Naive thymus-derived CD4-positive, alpha-beta T cell (primary cell): ENCODE measurements around the gene TMPRSS4. TPM values are rescaled to one million over a fixed set of nuclear protein-coding genes. Genes with fewer than 3 reads are reported as not detected.
A peak's percentile ranks its signal among the peaks of the same experiment; 100 is the strongest.

Source experiments
- ATAC-seq: fragments of 150-1000 bp; cut with Tn5 transposase; 2 replicates; pipeline ENCODE4 v1.10.0; 2021; ENCODE audit warnings: mild to moderate bottlenecking, moderate library complexity
- CTCF ChIA-PET: fragments of 350-600 bp; sonication (Branson Sonifier 250); formaldehyde crosslinking; loops from one replicate; lab custom pipeline; 2021; ENCODE audit warnings: antibody characterized with exemption; lab: Charles Lee
- POLR2A ChIA-PET: fragments of 350-600 bp; sonication (Branson Sonifier 250); formaldehyde crosslinking; loops from one replicate; lab custom pipeline; 2021; ENCODE audit warnings: antibody characterized with exemption, inconsistent platforms; lab: Charles Lee
- DNase-seq, 9 donors: peaks; one replicate each; pipeline versions ENCODE4 v3.0.0 to v3.0.0-alpha.2; 2020 to 2022; ENCODE audit warnings: mixed read lengths in 1 of 9
- H3K27ac ChIP-seq: one replicate; pipeline ENCODE4 v1.7.0; 2013; ENCODE audit warnings: mild to moderate bottlenecking, low read depth, low read length, moderate library complexity
- H3K27me3 ChIP-seq, 2 donors: one replicate each; pipeline ENCODE4 v1.7.0; 2013; ENCODE audit warnings: low read length in 2 of 2, mild to moderate bottlenecking in 2 of 2, moderate library complexity in 2 of 2; ENCODE audit not compliant: control insufficient read depth in 2 of 2, insufficient read depth in 2 of 2
- H3K36me3 ChIP-seq, 3 experiments: 1 replicate in 2 of 3; 2 replicates in 1 of 3; pipeline ENCODE4 v1.7.0; 2013; ENCODE audit warnings: low read length in 3 of 3, mild to moderate bottlenecking in 3 of 3, moderate library complexity in 1 of 3; ENCODE audit not compliant: insufficient read depth in 3 of 3, control insufficient read depth in 2 of 3
- H3K4me1 ChIP-seq, 2 donors: one replicate each; pipeline ENCODE4 v1.7.0; 2013; ENCODE audit warnings: low read length in 2 of 2, mild to moderate bottlenecking in 2 of 2, moderate library complexity in 1 of 2; ENCODE audit not compliant: control insufficient read depth in 2 of 2, insufficient read depth in 2 of 2
- H3K4me3 ChIP-seq: 2 replicates; pipeline ENCODE4 v1.7.0; 2013; ENCODE audit warnings: mild to moderate bottlenecking, low read length
- H3K9me3 ChIP-seq, 3 experiments: 1 replicate in 2 of 3; 2 replicates in 1 of 3; pipeline ENCODE4 v1.7.0; 2013; ENCODE audit warnings: low read length in 3 of 3; ENCODE audit not compliant: control insufficient read depth in 2 of 3
- H3K27ac Mint-ChIP-seq, 9 donors: one replicate each; pipeline ENCODE4 v1.8.0; 2020 to 2022; ENCODE audit warnings: mixed read lengths in 9 of 9, mild to moderate bottlenecking in 8 of 9, moderate library complexity in 5 of 9, inconsistent platforms in 2 of 9
- H3K27me3 Mint-ChIP-seq, 5 donors: one replicate each; pipeline ENCODE4 v1.8.0; 2021 to 2022; ENCODE audit warnings: mixed read lengths in 5 of 5, mild to moderate bottlenecking in 1 of 5
- H3K36me3 Mint-ChIP-seq, 5 donors: one replicate each; pipeline ENCODE4 v1.8.0; 2020 to 2022; ENCODE audit warnings: mixed read lengths in 5 of 5, mild to moderate bottlenecking in 3 of 5, inconsistent platforms in 1 of 5
- H3K4me1 Mint-ChIP-seq, 7 donors: one replicate each; pipeline ENCODE4 v1.8.0; 2020 to 2022; ENCODE audit warnings: mixed read lengths in 7 of 7, mild to moderate bottlenecking in 3 of 7, inconsistent platforms in 1 of 7
- H3K4me3 Mint-ChIP-seq, 10 donors: one replicate each; pipeline ENCODE4 v1.8.0; 2020 to 2022; ENCODE audit warnings: mild to moderate bottlenecking in 10 of 10, mixed read lengths in 10 of 10, moderate library complexity in 6 of 10, inconsistent platforms in 2 of 10
- H3K9me3 Mint-ChIP-seq, 11 donors: one replicate each; pipeline ENCODE4 v1.8.0; 2020 to 2022; ENCODE audit warnings: mixed read lengths in 11 of 11, mild to moderate bottlenecking in 4 of 11, inconsistent platforms in 1 of 11, moderate library complexity in 1 of 11
- intact Hi-C, 2 donors: fragments of 100-400 bp; cut with micrococcal nuclease; formaldehyde crosslinking; loops; one replicate each; pipeline ENCODE4 v1.15.1; 2023
- polyA plus RNA-seq, 2 donors: library from polyadenylated mRNA; unstranded; fragments of 300-500 nt; fragmentation: Illumina TruSeq; gene quantifications; one replicate each; pipeline ENCODE4 v1.2.3, GENCODE V29; 2021
- total RNA-seq, 6 experiments: library from RNA in 5 of 6; stranded (reverse) in 5 of 6; gene quantifications; 1 replicate in 5 of 6; 2 replicates in 1 of 6; pipeline ENCODE4 v1.2.3 and lab custom pipeline; 2021 to 2026

TMPRSS4 gene
- total and polyA plus RNA-seq, 7 experiments from 2014 or later: not detected

- no peak overlapping the region for H3K27ac Mint-ChIP-seq
- peaks cover 0 to 6% (median 1%) of the 10 kb centered on the region in 11 donors for H3K9me3 Mint-ChIP-seq
- CTCF ChIA-PET: no interaction called here
- intact Hi-C loops: no loop called here
- H3K4me3 Mint-ChIP-seq: no peak overlapping the region
- peaks cover 0 to 4% (median 0%) of the 10 kb centered on the region in 7 donors for H3K4me1 Mint-ChIP-seq
- no peaks in the 10 kb centered on the region for H3K36me3 ChIP-seq
- H3K4me1 ChIP-seq: peaks cover 0 to 7% of the 10 kb centered on the region in 2 donors
- no peak for DNase-seq
- no peaks in the 10 kb centered on the region for H3K9me3 ChIP-seq
- H3K27ac ChIP-seq: no peak overlapping the region
- H3K4me3 ChIP-seq: no peak overlapping the region
- H3K36me3 Mint-ChIP-seq: no peaks in the 10 kb centered on the region
- POLR2A ChIA-PET: no interaction called here
- peak; percentile 49 for ATAC-seq
- H3K27me3 Mint-ChIP-seq: peaks cover 0 to 9% (median 6%) of the 10 kb centered on the region in 5 donors
- no peaks in the 10 kb centered on the region for H3K27me3 ChIP-seq
Observed at GRCh38 chr11:118081241-118081958, 4.5 kb downstream of the TMPRSS4 start.

GRCh38 chr11:118082880-118083552 is 6.1 kb downstream of the TMPRSS4 start:
- H3K9me3 Mint-ChIP-seq: peaks cover 0 to 20% (median 11%) of the 10 kb centered on the region in 11 donors
- H3K27me3 Mint-ChIP-seq: peaks cover 0 to 17% (median 5%) of the 10 kb centered on the region in 5 donors
- Histone ChIP-seq H3K36me3 (no peaks in the 10 kb centered on the region), H3K27me3 (no peaks in the 10 kb centered on the region), H3K27ac (no peak overlapping the region), H3K4me3 (no peak overlapping the region), H3K4me1 (peaks cover 0 to 7% of the 10 kb centered on the region in 2 donors), H3K9me3 (peaks cover 0 to 13% (median 0%) of the 10 kb centered on the region in 3 experiments)
- intact Hi-C loops: no loop called here
- H3K36me3 Mint-ChIP-seq: peaks cover 0 to 8% (median 0%) of the 10 kb centered on the region in 5 donors
- H3K27ac Mint-ChIP-seq: peak overlapping the region in 1 of 9 donors; percentile 33
- ChIA-PET CTCF (no interaction called here), POLR2A (interaction anchor here (0.6 kb wide), 1 partner anchor 265 kb away, joined by 6 read pairs; no protein-coding TSS in a partner anchor)
- no peak overlapping the region for H3K4me3 Mint-ChIP-seq
- no peak for ATAC-seq
- H3K4me1 Mint-ChIP-seq: peaks cover 0 to 4% (median 0%) of the 10 kb centered on the region in 7 donors
- no peak for DNase-seq

- peaks cover 0 to 4% (median 0%) of the 10 kb centered on the region in 7 donors for H3K4me1 Mint-ChIP-seq
- no peak overlapping the region for H3K4me3 ChIP-seq
- peaks cover 0 to 14% (median 1%) of the 10 kb centered on the region in 5 donors for H3K36me3 Mint-ChIP-seq
- H3K4me1 ChIP-seq: peaks cover 0 to 7% of the 10 kb centered on the region in 2 donors
- H3K4me3 Mint-ChIP-seq: no peak overlapping the region
- DNase-seq (no peak), ATAC-seq (peak; percentile 14)
- intact Hi-C loops: no loop called here
- CTCF ChIA-PET: interaction anchor here (1.4 kb wide), 1 partner anchor 87 kb away, joined by 4 read pairs; no protein-coding TSS in a partner anchor
- peaks cover 0 to 32% (median 15%) of the 10 kb centered on the region in 11 donors for H3K9me3 Mint-ChIP-seq
- H3K27me3 ChIP-seq: no peaks in the 10 kb centered on the region
- H3K27ac ChIP-seq: no peak overlapping the region
- peaks cover 0 to 13% (median 0%) of the 10 kb centered on the region in 3 experiments for H3K9me3 ChIP-seq
- POLR2A ChIA-PET: no interaction called here
- H3K36me3 ChIP-seq: no peaks in the 10 kb centered on the region
- H3K27ac Mint-ChIP-seq: peak overlapping the region in 3 of 9 donors; percentile 9 to 22 (median 14)
- peaks cover 0 to 11% (median 6%) of the 10 kb centered on the region in 5 donors for H3K27me3 Mint-ChIP-seq
Observed at GRCh38 chr11:118084247-118084646, 7.4 kb downstream of the TMPRSS4 start.

GRCh38 chr11:118084656-118085055 is 7.8 kb downstream of the TMPRSS4 start:
- Histone ChIP-seq H3K27ac (no peak overlapping the region), H3K36me3 (no peaks in the 10 kb centered on the region), H3K4me1 (peaks cover 0 to 3% of the 10 kb centered on the region in 2 donors), H3K9me3 (peaks cover 0 to 13% (median 0%) of the 10 kb centered on the region in 3 experiments), H3K27me3 (no peaks in the 10 kb centered on the region), H3K4me3 (no peak overlapping the region)
- DNase-seq (no peak), ATAC-seq (no peak)
- Mint-ChIP-seq H3K9me3 (peaks cover 0 to 36% (median 15%) of the 10 kb centered on the region in 11 donors), H3K27me3 (peaks cover 0 to 15% (median 9%) of the 10 kb centered on the region in 5 donors), H3K4me3 (no peak overlapping the region), H3K27ac (no peak overlapping the region), H3K4me1 (peaks cover 0 to 4% (median 0%) of the 10 kb centered on the region in 7 donors), H3K36me3 (peaks cover 0 to 18% (median 1%) of the 10 kb centered on the region in 5 donors)
- intact Hi-C loops: no loop called here
- ChIA-PET POLR2A (no interaction called here), CTCF (interaction anchor here (1.4 kb wide), 1 partner anchor 86 kb away, joined by 4 read pairs; no protein-coding TSS in a partner anchor)

- Histone ChIP-seq H3K4me1 (no peaks in the 10 kb centered on the region), H3K36me3 (no peaks in the 10 kb centered on the region), H3K9me3 (peaks cover 0 to 13% (median 0%) of the 10 kb centered on the region in 3 experiments), H3K27ac (no peak within 1 kb of the TSS), H3K4me3 (no peak within 1 kb of the TSS), H3K27me3 (no peaks in the 10 kb centered on the region)
- Mint-ChIP-seq H3K36me3 (peaks cover 0 to 18% (median 1%) of the 10 kb centered on the region in 5 donors), H3K27me3 (peaks cover 0 to 19% (median 9%) of the 10 kb centered on the region in 5 donors), H3K9me3 (peaks cover 0 to 38% (median 16%) of the 10 kb centered on the region in 11 donors), H3K4me3 (no peak within 1 kb of the TSS), H3K4me1 (peaks cover 0 to 4% (median 0%) of the 10 kb centered on the region in 7 donors), H3K27ac (no peak within 1 kb of the TSS)
- CTCF ChIA-PET: no interaction called here
- no peak for ATAC-seq
- no peak for DNase-seq
- POLR2A ChIA-PET: no interaction called here
- intact Hi-C loops: no loop called here
Observed at GRCh38 chr11:118086913-118087768, 10.3 kb downstream of the TMPRSS4 start, which contains the start of gene SMIM35. Gene SMIM35, minus strand, starts transcription at chr11:118086963. Its CDS starts 206 bp downstream, at chr11:118086757.

GRCh38 chr11:118087931-118088330 is 11.1 kb downstream of the TMPRSS4 start:
- Histone ChIP-seq H3K27ac (no peak overlapping the region), H3K4me1 (no peaks in the 10 kb centered on the region), H3K4me3 (no peak overlapping the region), H3K9me3 (peaks cover 0 to 13% (median 0%) of the 10 kb centered on the region in 3 experiments), H3K36me3 (no peaks in the 10 kb centered on the region), H3K27me3 (no peaks in the 10 kb centered on the region)
- no peak overlapping the region for H3K4me3 Mint-ChIP-seq
- H3K4me1 Mint-ChIP-seq: peaks cover 0 to 4% (median 0%) of the 10 kb centered on the region in 7 donors
- ChIA-PET POLR2A (no interaction called here), CTCF (no interaction called here)
- peaks cover 0 to 38% (median 16%) of the 10 kb centered on the region in 11 donors for H3K9me3 Mint-ChIP-seq
- H3K27me3 Mint-ChIP-seq: peaks cover 0 to 19% (median 9%) of the 10 kb centered on the region in 5 donors
- ATAC-seq: peak; percentile 36
- no peak for DNase-seq
- peaks cover 0 to 18% (median 1%) of the 10 kb centered on the region in 5 donors for H3K36me3 Mint-ChIP-seq
- intact Hi-C loops: no loop called here
- no peak overlapping the region for H3K27ac Mint-ChIP-seq
